CD14-positive monocyte (primary cell): Measurements from ENCODE around the gene CILP2. TPM values are rescaled to one million over a fixed set of nuclear protein-coding genes. Genes with fewer than 3 reads are reported as not detected.

Source experiments
- DNase-seq, 3 donors: peaks; one replicate each; pipeline ENCODE4 v3.0.0-alpha.2; 2011 to 2022
- H2AFZ ChIP-seq: 2 replicates; pipeline ENCODE4 v1.6.0; 2012; ENCODE audit warnings: mild to moderate bottlenecking, low read depth, low read length, inconsistent platforms; ENCODE audit not compliant: insufficient read depth, poor library complexity, severe bottlenecking
- H3K27ac ChIP-seq, 2 donors: 1 replicate in 1 of 2; 2 replicates in 1 of 2; pipeline ENCODE4 v1.5.1; 2012 to 2013; ENCODE audit warnings: low read length in 2 of 2, control low read depth in 1 of 2, inconsistent platforms in 1 of 2, low read depth in 1 of 2, mild to moderate bottlenecking in 1 of 2
- H3K27me3 ChIP-seq, 2 donors: one replicate each; pipeline versions ENCODE4 v1.6.0 to v1.6.1; 2011 to 2013; ENCODE audit warnings: low read length in 2 of 2; ENCODE audit not compliant: control insufficient read depth in 2 of 2, insufficient read depth in 2 of 2
- H3K36me3 ChIP-seq, 2 donors: replicated peaks in 1 of 2; 1 replicate in 1 of 2; 2 replicates in 1 of 2; pipeline versions ENCODE4 v1.5.1 to v1.6.1; 2012 to 2013; ENCODE audit warnings: low read length in 2 of 2, control low read depth in 1 of 2, inconsistent platforms in 1 of 2, mild to moderate bottlenecking in 1 of 2; ENCODE audit not compliant: insufficient read depth in 2 of 2, control insufficient read depth in 1 of 2
- H3K4me1 ChIP-seq, 2 donors: 1 replicate in 1 of 2; 2 replicates in 1 of 2; pipeline versions ENCODE4 v1.5.1 to v1.6.1; 2012 to 2013; ENCODE audit warnings: low read length in 2 of 2, control low read depth in 1 of 2, inconsistent platforms in 1 of 2, mild to moderate bottlenecking in 1 of 2, moderate library complexity in 1 of 2; ENCODE audit not compliant: insufficient read depth in 2 of 2, control insufficient read depth in 1 of 2
- H3K4me2 ChIP-seq: replicated peaks from 2 replicates; pipeline ENCODE3; 2012; ENCODE audit warnings: low read length, moderate library complexity, mild to moderate bottlenecking; ENCODE audit not compliant: poor library complexity, severe bottlenecking; ENCODE audit errors: extremely low read depth
- H3K4me3 ChIP-seq, 3 experiments: fragments of 200-600 bp in 1 of 3; sonication (generic) in 1 of 3; replicated peaks in 1 of 3; 1 replicate in 2 of 3; 2 replicates in 1 of 3; pipeline ENCODE4 v1.5.1; 2011 to 2013; ENCODE audit warnings: low read length in 3 of 3, mild to moderate bottlenecking in 3 of 3, control low read depth in 2 of 3, low read depth in 2 of 3, inconsistent platforms in 1 of 3, moderate library complexity in 1 of 3
- H3K79me2 ChIP-seq: 2 replicates; pipeline ENCODE4 v1.6.0; 2012; ENCODE audit warnings: mild to moderate bottlenecking, control low read depth, inconsistent platforms, low read length, moderate library complexity; ENCODE audit not compliant: insufficient read depth
- H3K9ac ChIP-seq: 2 replicates; pipeline ENCODE4 v1.6.0; 2017; ENCODE audit warnings: low read length, mild to moderate bottlenecking; ENCODE audit not compliant: insufficient read depth, poor library complexity, severe bottlenecking
- H3K9me3 ChIP-seq, 2 donors: replicated peaks in 1 of 2; 1 replicate in 1 of 2; 2 replicates in 1 of 2; pipeline versions ENCODE4 v1.5.1 to v1.6.1; 2012 to 2013; ENCODE audit warnings: low read length in 2 of 2, control low read depth in 1 of 2; ENCODE audit not compliant: control insufficient read depth in 1 of 2, insufficient read depth in 1 of 2
- H4K20me1 ChIP-seq: 2 replicates; pipeline ENCODE4 v1.6.0; 2012; ENCODE audit warnings: mild to moderate bottlenecking, low read length, control low read depth, moderate library complexity; ENCODE audit not compliant: insufficient read depth
- H3K27ac Mint-ChIP-seq, 7 donors: one replicate each; pipeline ENCODE4 v1.8.0; 2020; ENCODE audit warnings: mild to moderate bottlenecking in 7 of 7, mixed read lengths in 7 of 7, moderate library complexity in 6 of 7, inconsistent platforms in 2 of 7
- H3K27me3 Mint-ChIP-seq, 3 donors: one replicate each; pipeline ENCODE4 v1.8.0; 2021 to 2022; ENCODE audit warnings: low read depth in 3 of 3, mild to moderate bottlenecking in 3 of 3, mixed read lengths in 3 of 3, moderate library complexity in 3 of 3, inconsistent platforms in 1 of 3
- H3K36me3 Mint-ChIP-seq, 2 donors: one replicate each; pipeline ENCODE4 v1.8.0; 2020; ENCODE audit warnings: mixed read lengths in 2 of 2, inconsistent platforms in 1 of 2, mild to moderate bottlenecking in 1 of 2
- H3K4me1 Mint-ChIP-seq: one replicate; pipeline ENCODE4 v1.8.0; 2020; ENCODE audit warnings: mild to moderate bottlenecking, mixed read lengths
- H3K4me3 Mint-ChIP-seq, 2 donors: one replicate each; pipeline ENCODE4 v1.8.0; 2020; ENCODE audit warnings: mild to moderate bottlenecking in 2 of 2, mixed read lengths in 2 of 2, moderate library complexity in 1 of 2
- H3K9me3 Mint-ChIP-seq, 7 donors: one replicate each; pipeline ENCODE4 v1.8.0; 2020 to 2022; ENCODE audit warnings: mixed read lengths in 7 of 7, mild to moderate bottlenecking in 6 of 7, moderate library complexity in 6 of 7, inconsistent platforms in 2 of 7
- WGBS: methylation state at CpG from one replicate; pipeline ENCODE4 v1.1.5; 2013; ENCODE audit warnings: missing lambda C conversion rate; ENCODE audit not compliant: insufficient coverage; 5-methylcytosine and 5-hydroxymethylcytosine counted together
- intact Hi-C, 2 donors: fragments of 100-400 bp; cut with micrococcal nuclease; formaldehyde crosslinking; loops; one replicate each; pipeline versions ENCODE4 v1.15.0 to v1.15.1; 2023
- polyA plus RNA-seq, 3 donors: library from polyadenylated mRNA; depleted of rRNA in 1 of 3; unstranded in 2 of 3; stranded (reverse) in 1 of 3; fragments of 300-500 nt in 2 of 3; fragments of >200 nt in 1 of 3; fragmentation: Illumina TruSeq in 2 of 3; gene quantifications; 1 replicate in 2 of 3; 2 replicates in 1 of 3; pipeline ENCODE4 v1.2.3, GENCODE V29; 2012 to 2021
- TF ChIP-seq, protein P1 (sequence below): fragments of 200-600 bp; IDR thresholded peaks from one replicate; pipeline ENCODE4 v1.8.0; 2022; ENCODE audit warnings: antibody characterized with exemption, mild to moderate bottlenecking

Gene CILP2
- polyA plus RNA-seq, 3 donors = 0.04 TPM; not detected in 2

DNA sequence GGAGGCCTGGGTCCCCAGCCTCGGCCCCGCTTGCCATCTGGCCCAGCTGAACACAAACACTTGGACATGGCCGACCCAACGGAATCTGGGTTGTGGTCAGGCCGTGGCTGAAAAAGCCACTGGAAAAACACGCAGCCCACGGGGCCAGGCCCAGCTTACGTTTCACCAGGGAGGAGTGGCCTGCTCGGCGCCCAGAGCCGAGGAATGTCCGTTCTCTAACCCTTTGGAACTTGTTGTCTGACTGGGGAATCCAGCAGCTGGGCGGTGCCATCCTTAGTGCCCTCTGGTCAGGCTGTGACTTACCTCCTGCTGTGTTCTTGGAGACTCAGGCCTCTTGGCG is 13.8 kb downstream of the CILP2 start:
- Mint-ChIP-seq H3K27me3 (peaks cover 2 to 4% (median 3%) of the 10 kb centered on the region in 3 donors), H3K27ac (no peak overlapping the region), H3K4me1 (peaks cover 6% of the 10 kb centered on the region), H3K4me3 (no peak overlapping the region), H3K36me3 (no peaks in the 10 kb centered on the region), H3K9me3 (peaks cover 3 to 6% (median 5%) of the 10 kb centered on the region in 7 donors)
- Histone ChIP-seq H3K9ac (no peak overlapping the region), H4K20me1 (no peaks in the 10 kb centered on the region), H3K36me3 (no peaks in the 10 kb centered on the region), H3K27me3 (no peaks in the 10 kb centered on the region), H3K4me3 (no peak overlapping the region), H3K27ac (no peak overlapping the region), H3K4me1 (peaks cover 0 to 3% of the 10 kb centered on the region in 2 donors), H3K4me2 (no peak overlapping the region), H2AFZ (no peak overlapping the region), H3K9me3 (peaks cover 0 to 6% of the 10 kb centered on the region in 2 donors), H3K79me2 (no peaks in the 10 kb centered on the region)
- intact Hi-C loops = no loop called here
- 81% methylated on average over 14 of the region's 14 CpGs for WGBS
- TF ChIP-seq, protein P1, sequence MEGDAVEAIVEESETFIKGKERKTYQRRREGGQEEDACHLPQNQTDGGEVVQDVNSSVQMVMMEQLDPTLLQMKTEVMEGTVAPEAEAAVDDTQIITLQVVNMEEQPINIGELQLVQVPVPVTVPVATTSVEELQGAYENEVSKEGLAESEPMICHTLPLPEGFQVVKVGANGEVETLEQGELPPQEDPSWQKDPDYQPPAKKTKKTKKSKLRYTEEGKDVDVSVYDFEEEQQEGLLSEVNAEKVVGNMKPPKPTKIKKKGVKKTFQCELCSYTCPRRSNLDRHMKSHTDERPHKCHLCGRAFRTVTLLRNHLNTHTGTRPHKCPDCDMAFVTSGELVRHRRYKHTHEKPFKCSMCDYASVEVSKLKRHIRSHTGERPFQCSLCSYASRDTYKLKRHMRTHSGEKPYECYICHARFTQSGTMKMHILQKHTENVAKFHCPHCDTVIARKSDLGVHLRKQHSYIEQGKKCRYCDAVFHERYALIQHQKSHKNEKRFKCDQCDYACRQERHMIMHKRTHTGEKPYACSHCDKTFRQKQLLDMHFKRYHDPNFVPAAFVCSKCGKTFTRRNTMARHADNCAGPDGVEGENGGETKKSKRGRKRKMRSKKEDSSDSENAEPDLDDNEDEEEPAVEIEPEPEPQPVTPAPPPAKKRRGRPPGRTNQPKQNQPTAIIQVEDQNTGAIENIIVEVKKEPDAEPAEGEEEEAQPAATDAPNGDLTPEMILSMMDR = no peak
- no peak for DNase-seq

DNA sequence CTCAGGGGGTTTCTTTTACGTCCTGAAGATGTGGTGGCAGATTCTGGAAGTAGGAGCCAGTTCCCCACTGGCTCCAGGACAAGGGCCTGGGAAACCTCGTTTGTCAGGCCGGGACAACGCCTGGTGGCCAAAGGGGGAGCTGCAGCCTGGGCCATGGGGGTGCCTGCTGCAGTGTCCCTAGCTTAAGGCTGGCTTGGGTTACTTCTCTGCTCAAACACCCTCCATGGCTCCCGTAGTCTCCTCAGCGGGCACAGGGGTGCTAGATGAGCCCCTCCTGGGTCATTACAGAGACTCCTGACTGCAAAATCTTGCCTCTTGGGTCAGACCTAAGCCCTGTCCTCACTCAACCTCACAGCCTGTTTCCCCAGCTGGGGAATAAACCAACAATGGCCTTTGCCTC is 14.7 kb downstream of the CILP2 start:
- H4K20me1 ChIP-seq = no peaks in the 10 kb centered on the region
- no peak overlapping the region for H3K4me2 ChIP-seq
- H3K79me2 ChIP-seq = no peaks in the 10 kb centered on the region
- H3K36me3 Mint-ChIP-seq = no peaks in the 10 kb centered on the region
- H3K9ac ChIP-seq = no peak overlapping the region
- no peak overlapping the region for H3K27ac Mint-ChIP-seq
- no peak overlapping the region for H3K27ac ChIP-seq
- H3K4me1 Mint-ChIP-seq = peaks cover 6% of the 10 kb centered on the region
- H3K4me1 ChIP-seq = peaks cover 0 to 3% of the 10 kb centered on the region in 2 donors
- TF ChIP-seq, protein P1 = peak; percentile 81
- H3K9me3 ChIP-seq = peaks cover 0 to 6% of the 10 kb centered on the region in 2 donors
- peak in 1 of 3 donors; percentile 40 for DNase-seq
- peaks cover 3 to 6% (median 5%) of the 10 kb centered on the region in 7 donors for H3K9me3 Mint-ChIP-seq
- WGBS = 71% methylated on average over 6 of the region's 6 CpGs
- peaks cover 2 to 5% (median 3%) of the 10 kb centered on the region in 3 donors for H3K27me3 Mint-ChIP-seq
- no peaks in the 10 kb centered on the region for H3K36me3 ChIP-seq
- H2AFZ ChIP-seq = no peak overlapping the region
- H3K27me3 ChIP-seq = no peaks in the 10 kb centered on the region
- intact Hi-C loops = no loop called here
- H3K4me3 ChIP-seq = no peak overlapping the region
- H3K4me3 Mint-ChIP-seq = no peak overlapping the region
